WTC11 (cell line): Measurements from ENCODE around the gene AIFM1. TPM values are rescaled to one million over a fixed set of nuclear protein-coding genes. Genes with fewer than 3 reads are reported as not detected.

ENCODE experiments used
- ATAC-seq: fragments of 200-7000 bp; cut with Tn5 transposase; 2 replicates; pipeline ENCODE4 v1.10.0; 2021; ENCODE audit warnings: mild to moderate bottlenecking, moderate library complexity
- CTCF ChIA-PET: fragments of 300-600 bp; sonication (Branson Sonifier 250); formaldehyde crosslinking; loops from one replicate; lab custom pipeline; 2021; ENCODE audit warnings: antibody characterized with exemption; lab: Charles Lee
- POLR2A ChIA-PET: fragments of 350-600 bp; sonication (Branson Sonifier 250); formaldehyde crosslinking; loops from one replicate; lab custom pipeline; 2021; ENCODE audit warnings: antibody characterized with exemption; lab: Charles Lee
- DNase-seq: peaks from one replicate; pipeline ENCODE4 v3.0.0; 2021; ENCODE audit warnings: low spot score
- H3K27ac Mint-ChIP-seq: 2 replicates; pipeline ENCODE4 v1.8.0; 2021; ENCODE audit warnings: mixed read lengths
- H3K27me3 Mint-ChIP-seq: 2 replicates; pipeline ENCODE4 v1.8.0; 2021; ENCODE audit warnings: low read depth, mild to moderate bottlenecking, moderate library complexity, mixed read lengths
- H3K36me3 Mint-ChIP-seq: 2 replicates; pipeline ENCODE4 v1.8.0; 2021; ENCODE audit warnings: mixed read lengths
- H3K4me1 Mint-ChIP-seq: 2 replicates; pipeline ENCODE4 v1.8.0; 2022; ENCODE audit warnings: mixed read lengths
- H3K4me3 Mint-ChIP-seq: 2 replicates; pipeline ENCODE4 v1.8.0; 2021; ENCODE audit warnings: mild to moderate bottlenecking, moderate library complexity, mixed read lengths
- H3K9me3 Mint-ChIP-seq: 2 replicates; pipeline ENCODE4 v1.8.0; 2021; ENCODE audit warnings: mixed read lengths
- GABPB1 ChIP-seq: sonication (generic); formaldehyde crosslinking; IDR thresholded peaks from 2 replicates; pipeline ENCODE4 v1.8.1; 2023; ENCODE audit warnings: mild to moderate bottlenecking, missing genetic modification reagents
- NFE2L1 ChIP-seq: sonication (generic); formaldehyde crosslinking; IDR thresholded peaks from 2 replicates; pipeline ENCODE4 v1.8.1; 2023; ENCODE audit warnings: missing genetic modification reagents
- RELA ChIP-seq: sonication (generic); formaldehyde crosslinking; IDR thresholded peaks from 2 replicates; pipeline ENCODE4 v1.8.1; 2022; ENCODE audit warnings: missing genetic modification reagents, mild to moderate bottlenecking, borderline replicate concordance
- SMAD4 ChIP-seq: sonication (generic); formaldehyde crosslinking; IDR thresholded peaks from 2 replicates; pipeline ENCODE4 v1.8.0; 2022; ENCODE audit warnings: mild to moderate bottlenecking, missing genetic modification reagents
- SP1 ChIP-seq: sonication (generic); formaldehyde crosslinking; conservative IDR thresholded peaks from 2 replicates; pipeline ENCODE4 v1.8.1; 2022; ENCODE audit warnings: missing genetic modification reagents
- TEAD1 ChIP-seq: sonication (generic); formaldehyde crosslinking; IDR thresholded peaks from 2 replicates; pipeline ENCODE4 v1.8.0; 2022; ENCODE audit warnings: mild to moderate bottlenecking, missing genetic modification reagents
- ZBTB21 ChIP-seq: sonication (generic); formaldehyde crosslinking; IDR thresholded peaks from 2 replicates; pipeline ENCODE4 v1.8.1; 2023; ENCODE audit warnings: mild to moderate bottlenecking, missing genetic modification reagents, borderline replicate concordance
- ZNF138 ChIP-seq: sonication (generic); formaldehyde crosslinking; conservative IDR thresholded peaks from 2 replicates; pipeline ENCODE4 v1.8.1; 2022; ENCODE audit warnings: mild to moderate bottlenecking, moderate library complexity, missing genetic modification reagents
- ZNF219 ChIP-seq: sonication (generic); formaldehyde crosslinking; IDR thresholded peaks from 2 replicates; pipeline ENCODE4 v1.8.0; 2023; ENCODE audit warnings: missing genetic modification reagents, mild to moderate bottlenecking, borderline replicate concordance
- ZNF416 ChIP-seq: fragments of 250-450 bp; sonication (Bioruptor Pico); IDR thresholded peaks from 2 replicates; pipeline ENCODE4 v1.9.0; 2021; ENCODE audit warnings: mild to moderate bottlenecking, inconsistent platforms
- total RNA-seq: library from RNA; stranded (reverse); gene quantifications from 3 replicates; pipeline ENCODE4 v1.2.3, GENCODE V29; 2021
- TF ChIP-seq, protein P1 (sequence below): sonication (generic); formaldehyde crosslinking; IDR thresholded peaks from 2 replicates; pipeline ENCODE4 v1.8.1; 2023; ENCODE audit warnings: mild to moderate bottlenecking, missing genetic modification reagents, moderate library complexity
- TF ChIP-seq, protein P2 (sequence below): sonication (generic); formaldehyde crosslinking; IDR thresholded peaks from 2 replicates; pipeline ENCODE4 v1.8.1; 2023; ENCODE audit warnings: mild to moderate bottlenecking, missing genetic modification reagents, borderline replicate concordance
- TF ChIP-seq, protein P3 (sequence below): sonication (generic); formaldehyde crosslinking; IDR thresholded peaks from 2 replicates; pipeline ENCODE4 v1.8.1; 2022; ENCODE audit warnings: low read depth, missing genetic modification reagents, borderline replicate concordance
- TF ChIP-seq, protein P4 (sequence below): sonication (generic); formaldehyde crosslinking; conservative IDR thresholded peaks from 2 replicates; pipeline ENCODE4 v1.8.1; 2023; ENCODE audit warnings: mild to moderate bottlenecking, low read depth, missing genetic modification reagents, moderate library complexity
- TF ChIP-seq, protein P5 (sequence below): sonication (generic); formaldehyde crosslinking; IDR thresholded peaks from 2 replicates; pipeline ENCODE4 v1.8.0; 2022; ENCODE audit warnings: missing genetic modification reagents
- TF ChIP-seq, protein P6 (sequence below): sonication (generic); formaldehyde crosslinking; IDR thresholded peaks from 2 replicates; pipeline ENCODE4 v1.8.0; 2022; ENCODE audit warnings: mild to moderate bottlenecking, missing genetic modification reagents
- TF ChIP-seq, protein P7 (sequence below): sonication (generic); formaldehyde crosslinking; IDR thresholded peaks from 2 replicates; pipeline ENCODE4 v1.8.0; 2022; ENCODE audit warnings: mild to moderate bottlenecking, missing genetic modification reagents
- TF ChIP-seq, protein P8 (sequence below): sonication (generic); formaldehyde crosslinking; IDR thresholded peaks from 2 replicates; pipeline ENCODE4 v1.8.1; 2023; ENCODE audit warnings: mild to moderate bottlenecking, missing genetic modification reagents

Gene AIFM1
- total RNA-seq, 1 experiment from 2014 or later = 53.5 TPM

DNA sequence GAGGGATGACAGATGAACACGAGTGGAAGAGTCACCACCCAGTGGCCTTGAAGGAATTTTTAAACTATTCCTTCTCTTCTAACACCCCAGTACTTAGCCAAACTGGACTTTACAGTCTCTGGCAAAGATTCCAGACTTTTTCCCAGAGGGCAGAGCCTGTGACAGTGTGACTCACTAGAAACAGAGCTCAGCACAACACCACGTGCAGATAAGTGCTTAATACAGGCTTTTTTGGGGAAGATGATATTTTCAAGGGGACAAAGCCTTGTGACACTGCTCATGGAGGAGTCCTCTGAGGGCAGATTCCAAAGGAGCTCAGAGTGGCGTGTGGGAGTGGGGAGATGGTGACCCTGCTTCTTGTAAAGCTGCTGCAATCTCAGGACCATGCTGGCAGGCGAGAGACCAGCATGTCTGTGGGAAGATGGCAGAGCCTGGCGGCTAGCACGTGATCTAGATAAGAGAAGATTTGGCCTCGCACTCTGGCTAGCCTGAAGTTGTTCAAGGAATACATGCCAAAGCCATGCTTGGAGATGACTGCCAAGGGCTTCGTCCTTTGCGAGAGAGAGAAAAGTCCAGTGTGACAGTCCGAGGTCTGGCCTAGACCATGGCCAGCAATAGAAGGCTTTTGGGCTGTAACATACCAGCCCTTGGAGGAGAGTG lies 8.5 kb upstream of the AIFM1 start:
- peaks cover 11% of the 10 kb centered on the region for H3K4me1 Mint-ChIP-seq
- H3K9me3 Mint-ChIP-seq = no peaks in the 10 kb centered on the region
- H3K36me3 Mint-ChIP-seq = no peaks in the 10 kb centered on the region; the same call in 1 of the 2 replicates
- H3K4me3 Mint-ChIP-seq = no peak overlapping the region
- H3K27ac Mint-ChIP-seq = no peak overlapping the region
- H3K27me3 Mint-ChIP-seq = peaks cover 14% of the 10 kb centered on the region
- ChIA-PET POLR2A (no interaction called here), CTCF (no interaction called here)
- DNase-seq = no peak
- no peak for ATAC-seq
- TF ChIP-seq, protein P1, sequence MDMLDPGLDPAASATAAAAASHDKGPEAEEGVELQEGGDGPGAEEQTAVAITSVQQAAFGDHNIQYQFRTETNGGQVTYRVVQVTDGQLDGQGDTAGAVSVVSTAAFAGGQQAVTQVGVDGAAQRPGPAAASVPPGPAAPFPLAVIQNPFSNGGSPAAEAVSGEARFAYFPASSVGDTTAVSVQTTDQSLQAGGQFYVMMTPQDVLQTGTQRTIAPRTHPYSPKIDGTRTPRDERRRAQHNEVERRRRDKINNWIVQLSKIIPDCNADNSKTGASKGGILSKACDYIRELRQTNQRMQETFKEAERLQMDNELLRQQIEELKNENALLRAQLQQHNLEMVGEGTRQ (CRISPR knock-in tag) = no peak
- TF ChIP-seq ZNF219 (CRISPR knock-in tag) = no peak
- TF ChIP-seq SP1 = no peak
- TF ChIP-seq RELA (CRISPR knock-in tag) = no peak
- TF ChIP-seq, protein P2, sequence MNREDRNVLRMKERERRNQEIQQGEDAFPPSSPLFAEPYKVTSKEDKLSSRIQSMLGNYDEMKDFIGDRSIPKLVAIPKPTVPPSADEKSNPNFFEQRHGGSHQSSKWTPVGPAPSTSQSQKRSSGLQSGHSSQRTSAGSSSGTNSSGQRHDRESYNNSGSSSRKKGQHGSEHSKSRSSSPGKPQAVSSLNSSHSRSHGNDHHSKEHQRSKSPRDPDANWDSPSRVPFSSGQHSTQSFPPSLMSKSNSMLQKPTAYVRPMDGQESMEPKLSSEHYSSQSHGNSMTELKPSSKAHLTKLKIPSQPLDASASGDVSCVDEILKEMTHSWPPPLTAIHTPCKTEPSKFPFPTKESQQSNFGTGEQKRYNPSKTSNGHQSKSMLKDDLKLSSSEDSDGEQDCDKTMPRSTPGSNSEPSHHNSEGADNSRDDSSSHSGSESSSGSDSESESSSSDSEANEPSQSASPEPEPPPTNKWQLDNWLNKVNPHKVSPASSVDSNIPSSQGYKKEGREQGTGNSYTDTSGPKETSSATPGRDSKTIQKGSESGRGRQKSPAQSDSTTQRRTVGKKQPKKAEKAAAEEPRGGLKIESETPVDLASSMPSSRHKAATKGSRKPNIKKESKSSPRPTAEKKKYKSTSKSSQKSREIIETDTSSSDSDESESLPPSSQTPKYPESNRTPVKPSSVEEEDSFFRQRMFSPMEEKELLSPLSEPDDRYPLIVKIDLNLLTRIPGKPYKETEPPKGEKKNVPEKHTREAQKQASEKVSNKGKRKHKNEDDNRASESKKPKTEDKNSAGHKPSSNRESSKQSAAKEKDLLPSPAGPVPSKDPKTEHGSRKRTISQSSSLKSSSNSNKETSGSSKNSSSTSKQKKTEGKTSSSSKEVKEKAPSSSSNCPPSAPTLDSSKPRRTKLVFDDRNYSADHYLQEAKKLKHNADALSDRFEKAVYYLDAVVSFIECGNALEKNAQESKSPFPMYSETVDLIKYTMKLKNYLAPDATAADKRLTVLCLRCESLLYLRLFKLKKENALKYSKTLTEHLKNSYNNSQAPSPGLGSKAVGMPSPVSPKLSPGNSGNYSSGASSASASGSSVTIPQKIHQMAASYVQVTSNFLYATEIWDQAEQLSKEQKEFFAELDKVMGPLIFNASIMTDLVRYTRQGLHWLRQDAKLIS = no peak
- no peak for TF ChIP-seq GABPB1
- no peak for TF ChIP-seq TEAD1
- TF ChIP-seq, protein P3, sequence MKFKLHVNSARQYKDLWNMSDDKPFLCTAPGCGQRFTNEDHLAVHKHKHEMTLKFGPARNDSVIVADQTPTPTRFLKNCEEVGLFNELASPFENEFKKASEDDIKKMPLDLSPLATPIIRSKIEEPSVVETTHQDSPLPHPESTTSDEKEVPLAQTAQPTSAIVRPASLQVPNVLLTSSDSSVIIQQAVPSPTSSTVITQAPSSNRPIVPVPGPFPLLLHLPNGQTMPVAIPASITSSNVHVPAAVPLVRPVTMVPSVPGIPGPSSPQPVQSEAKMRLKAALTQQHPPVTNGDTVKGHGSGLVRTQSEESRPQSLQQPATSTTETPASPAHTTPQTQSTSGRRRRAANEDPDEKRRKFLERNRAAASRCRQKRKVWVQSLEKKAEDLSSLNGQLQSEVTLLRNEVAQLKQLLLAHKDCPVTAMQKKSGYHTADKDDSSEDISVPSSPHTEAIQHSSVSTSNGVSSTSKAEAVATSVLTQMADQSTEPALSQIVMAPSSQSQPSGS (CRISPR knock-in tag) = no peak
- TF ChIP-seq, protein P4, sequence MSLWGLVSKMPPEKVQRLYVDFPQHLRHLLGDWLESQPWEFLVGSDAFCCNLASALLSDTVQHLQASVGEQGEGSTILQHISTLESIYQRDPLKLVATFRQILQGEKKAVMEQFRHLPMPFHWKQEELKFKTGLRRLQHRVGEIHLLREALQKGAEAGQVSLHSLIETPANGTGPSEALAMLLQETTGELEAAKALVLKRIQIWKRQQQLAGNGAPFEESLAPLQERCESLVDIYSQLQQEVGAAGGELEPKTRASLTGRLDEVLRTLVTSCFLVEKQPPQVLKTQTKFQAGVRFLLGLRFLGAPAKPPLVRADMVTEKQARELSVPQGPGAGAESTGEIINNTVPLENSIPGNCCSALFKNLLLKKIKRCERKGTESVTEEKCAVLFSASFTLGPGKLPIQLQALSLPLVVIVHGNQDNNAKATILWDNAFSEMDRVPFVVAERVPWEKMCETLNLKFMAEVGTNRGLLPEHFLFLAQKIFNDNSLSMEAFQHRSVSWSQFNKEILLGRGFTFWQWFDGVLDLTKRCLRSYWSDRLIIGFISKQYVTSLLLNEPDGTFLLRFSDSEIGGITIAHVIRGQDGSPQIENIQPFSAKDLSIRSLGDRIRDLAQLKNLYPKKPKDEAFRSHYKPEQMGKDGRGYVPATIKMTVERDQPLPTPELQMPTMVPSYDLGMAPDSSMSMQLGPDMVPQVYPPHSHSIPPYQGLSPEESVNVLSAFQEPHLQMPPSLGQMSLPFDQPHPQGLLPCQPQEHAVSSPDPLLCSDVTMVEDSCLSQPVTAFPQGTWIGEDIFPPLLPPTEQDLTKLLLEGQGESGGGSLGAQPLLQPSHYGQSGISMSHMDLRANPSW (CRISPR knock-in tag) = no peak
- TF ChIP-seq, protein P5, sequence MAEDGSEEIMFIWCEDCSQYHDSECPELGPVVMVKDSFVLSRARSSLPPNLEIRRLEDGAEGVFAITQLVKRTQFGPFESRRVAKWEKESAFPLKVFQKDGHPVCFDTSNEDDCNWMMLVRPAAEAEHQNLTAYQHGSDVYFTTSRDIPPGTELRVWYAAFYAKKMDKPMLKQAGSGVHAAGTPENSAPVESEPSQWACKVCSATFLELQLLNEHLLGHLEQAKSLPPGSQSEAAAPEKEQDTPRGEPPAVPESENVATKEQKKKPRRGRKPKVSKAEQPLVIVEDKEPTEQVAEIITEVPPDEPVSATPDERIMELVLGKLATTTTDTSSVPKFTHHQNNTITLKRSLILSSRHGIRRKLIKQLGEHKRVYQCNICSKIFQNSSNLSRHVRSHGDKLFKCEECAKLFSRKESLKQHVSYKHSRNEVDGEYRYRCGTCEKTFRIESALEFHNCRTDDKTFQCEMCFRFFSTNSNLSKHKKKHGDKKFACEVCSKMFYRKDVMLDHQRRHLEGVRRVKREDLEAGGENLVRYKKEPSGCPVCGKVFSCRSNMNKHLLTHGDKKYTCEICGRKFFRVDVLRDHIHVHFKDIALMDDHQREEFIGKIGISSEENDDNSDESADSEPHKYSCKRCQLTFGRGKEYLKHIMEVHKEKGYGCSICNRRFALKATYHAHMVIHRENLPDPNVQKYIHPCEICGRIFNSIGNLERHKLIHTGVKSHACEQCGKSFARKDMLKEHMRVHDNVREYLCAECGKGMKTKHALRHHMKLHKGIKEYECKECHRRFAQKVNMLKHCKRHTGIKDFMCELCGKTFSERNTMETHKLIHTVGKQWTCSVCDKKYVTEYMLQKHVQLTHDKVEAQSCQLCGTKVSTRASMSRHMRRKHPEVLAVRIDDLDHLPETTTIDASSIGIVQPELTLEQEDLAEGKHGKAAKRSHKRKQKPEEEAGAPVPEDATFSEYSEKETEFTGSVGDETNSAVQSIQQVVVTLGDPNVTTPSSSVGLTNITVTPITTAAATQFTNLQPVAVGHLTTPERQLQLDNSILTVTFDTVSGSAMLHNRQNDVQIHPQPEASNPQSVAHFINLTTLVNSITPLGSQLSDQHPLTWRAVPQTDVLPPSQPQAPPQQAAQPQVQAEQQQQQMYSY (CRISPR knock-in tag) = no peak
- TF ChIP-seq, protein P6, sequence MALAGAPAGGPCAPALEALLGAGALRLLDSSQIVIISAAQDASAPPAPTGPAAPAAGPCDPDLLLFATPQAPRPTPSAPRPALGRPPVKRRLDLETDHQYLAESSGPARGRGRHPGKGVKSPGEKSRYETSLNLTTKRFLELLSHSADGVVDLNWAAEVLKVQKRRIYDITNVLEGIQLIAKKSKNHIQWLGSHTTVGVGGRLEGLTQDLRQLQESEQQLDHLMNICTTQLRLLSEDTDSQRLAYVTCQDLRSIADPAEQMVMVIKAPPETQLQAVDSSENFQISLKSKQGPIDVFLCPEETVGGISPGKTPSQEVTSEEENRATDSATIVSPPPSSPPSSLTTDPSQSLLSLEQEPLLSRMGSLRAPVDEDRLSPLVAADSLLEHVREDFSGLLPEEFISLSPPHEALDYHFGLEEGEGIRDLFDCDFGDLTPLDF = no peak
- TF ChIP-seq NFE2L1 (CRISPR knock-in tag) = no peak
- TF ChIP-seq SMAD4 (CRISPR knock-in tag) = no peak
- TF ChIP-seq ZBTB21 (CRISPR knock-in tag) = no peak
- TF ChIP-seq, protein P7, sequence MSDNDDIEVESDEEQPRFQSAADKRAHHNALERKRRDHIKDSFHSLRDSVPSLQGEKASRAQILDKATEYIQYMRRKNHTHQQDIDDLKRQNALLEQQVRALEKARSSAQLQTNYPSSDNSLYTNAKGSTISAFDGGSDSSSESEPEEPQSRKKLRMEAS = no peak
- no peak for TF ChIP-seq ZNF138 (CRISPR knock-in tag)
- TF ChIP-seq ZNF416 = no peak
- TF ChIP-seq, protein P8, sequence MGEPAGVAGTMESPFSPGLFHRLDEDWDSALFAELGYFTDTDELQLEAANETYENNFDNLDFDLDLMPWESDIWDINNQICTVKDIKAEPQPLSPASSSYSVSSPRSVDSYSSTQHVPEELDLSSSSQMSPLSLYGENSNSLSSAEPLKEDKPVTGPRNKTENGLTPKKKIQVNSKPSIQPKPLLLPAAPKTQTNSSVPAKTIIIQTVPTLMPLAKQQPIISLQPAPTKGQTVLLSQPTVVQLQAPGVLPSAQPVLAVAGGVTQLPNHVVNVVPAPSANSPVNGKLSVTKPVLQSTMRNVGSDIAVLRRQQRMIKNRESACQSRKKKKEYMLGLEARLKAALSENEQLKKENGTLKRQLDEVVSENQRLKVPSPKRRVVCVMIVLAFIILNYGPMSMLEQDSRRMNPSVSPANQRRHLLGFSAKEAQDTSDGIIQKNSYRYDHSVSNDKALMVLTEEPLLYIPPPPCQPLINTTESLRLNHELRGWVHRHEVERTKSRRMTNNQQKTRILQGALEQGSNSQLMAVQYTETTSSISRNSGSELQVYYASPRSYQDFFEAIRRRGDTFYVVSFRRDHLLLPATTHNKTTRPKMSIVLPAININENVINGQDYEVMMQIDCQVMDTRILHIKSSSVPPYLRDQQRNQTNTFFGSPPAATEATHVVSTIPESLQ (CRISPR knock-in tag) = no peak
